Inferior parietal cortex (tissue), 1 donor: Measurements from ENCODE around the gene ADGRA3.

Source experiments
- DNase-seq: peaks from one replicate; pipeline ENCODE4 v3.0.0-alpha.2; 2016; ENCODE audit errors: extremely low spot score

The ADGRA3 gene

GRCh38 chr4:22372986-22373385 lies 142.9 kb downstream of the ADGRA3 start:
- no peak for DNase-seq

- DNase-seq = no peak
Observed at GRCh38 chr4:22369901-22370562, 145.8 kb downstream of the ADGRA3 start.

GRCh38 chr4:22363787-22364186 lies 152.1 kb downstream of the ADGRA3 start:
- DNase-seq = peak; percentile 50

GRCh38 chr4:22363036-22363435 lies 152.8 kb downstream of the ADGRA3 start:
- no peak for DNase-seq

- no peak for DNase-seq
Observed at GRCh38 chr4:22356987-22357596, 158.8 kb downstream of the ADGRA3 start.

GRCh38 chr4:22348410-22348809 lies 167.5 kb downstream of the ADGRA3 start:
- no peak for DNase-seq

- no peak for DNase-seq
Observed at GRCh38 chr4:22345678-22346077, 170.2 kb downstream of the ADGRA3 start.

- DNase-seq = no peak
Observed at GRCh38 chr4:22345055-22345454, 170.8 kb downstream of the ADGRA3 start.

- DNase-seq = no peak
Observed at GRCh38 chr4:22343606-22344005, 172.3 kb downstream of the ADGRA3 start.

GRCh38 chr4:22339491-22339890 lies 176.4 kb downstream of the ADGRA3 start:
- no peak for DNase-seq

- DNase-seq = no peak
Observed at GRCh38 chr4:22338796-22339195, 177.1 kb downstream of the ADGRA3 start.
